Measurements from ENCODE around the gene DHX8. TPM values are rescaled to one million over a fixed set of nuclear protein-coding genes. Genes with fewer than 3 reads are reported as not detected.

DHX8 gene
- 34.6 and 34.8 TPM in 2 replicates for total RNA-seq

GRCh38 chr17:43483674-43484551 is at the start of gene DHX8:
TSS of gene DHX8 (plus strand) at chr17:43483975. CDS start at chr17:43484038, 63 bp downstream.

DNA sequence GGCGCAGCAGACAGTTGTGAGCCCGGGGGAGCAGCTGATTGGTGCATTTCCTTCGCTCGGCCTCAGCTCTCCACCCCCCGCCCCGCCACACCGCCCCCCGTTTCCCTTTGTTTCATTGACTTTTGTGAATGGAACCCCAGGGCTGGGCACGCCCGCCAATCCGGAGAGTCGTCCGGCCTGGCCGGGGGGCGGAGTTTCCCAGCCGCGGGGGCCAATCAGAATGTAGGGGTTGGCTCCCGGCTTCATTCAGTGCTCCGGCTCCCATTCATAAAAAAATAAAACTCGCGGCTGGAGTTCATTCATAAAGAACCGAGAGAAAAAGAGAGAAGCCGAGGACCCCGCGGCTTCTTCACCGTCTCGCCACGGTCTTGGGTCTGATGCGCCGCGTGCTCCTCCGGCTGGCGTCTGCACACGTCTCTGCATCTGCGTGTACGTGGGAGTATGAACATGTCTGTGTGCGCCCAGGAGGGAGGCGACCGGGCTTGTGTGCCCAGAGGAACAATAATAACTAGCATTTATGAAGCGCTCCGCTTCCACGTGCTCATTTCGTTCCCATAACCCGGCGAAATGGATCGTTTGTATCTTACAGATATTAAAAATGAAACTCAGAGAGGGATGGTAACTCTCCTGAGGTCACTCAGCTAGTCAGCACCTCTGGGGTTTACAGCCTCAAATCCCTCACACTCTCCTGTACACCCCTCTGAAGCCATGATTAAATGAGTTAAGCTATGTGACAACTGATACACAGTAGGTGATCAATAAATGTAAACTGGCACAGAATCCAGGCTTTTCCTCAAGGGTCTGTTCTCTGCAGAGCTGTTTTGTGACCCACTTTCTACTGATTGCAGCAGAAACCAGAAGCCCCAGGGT is 62.8 kb downstream of the DHX8 start, which contains the start of gene ETV4:
TSS of gene ETV4 (minus strand) at position 22 of the 870 bp plus-strand sequence. CDS start 723 bp downstream, outside the sequence.

Other genes with a start within 250 kb of the DHX8 start
- gene RNU2-1, start 250.0 kb upstream of the DHX8 start, total RNA-seq: not detected in 2 replicates
- 14.5 and 14.9 TPM in 2 replicates for gene ARL4D, start 85.0 kb upstream of the DHX8 start, total RNA-seq
- 0.17 and 0.63 TPM in 2 replicates for gene ETV4, start 62.4 kb downstream of the DHX8 start, total RNA-seq
- gene MEOX1, start 177.9 kb downstream of the DHX8 start, total RNA-seq: 0.16 TPM in 1 of 2 replicates, not detected in the other

Data from bronchial smooth muscle cell (primary cell).